Left ventricle myocardium inferior (tissue), 1 donor: Measurements from ENCODE around the gene ANKRD13D. TPM values are rescaled to one million over a fixed set of nuclear protein-coding genes. Genes with fewer than 3 reads are reported as not detected.
"Not testable (repeated sequence)": the region's sequence is repeated elsewhere in the genome, so short reads cannot be mapped to it uniquely, and the experiment has no call there.

Experiments
- DNase-seq: peaks from one replicate; pipeline ENCODE4 v3.0.0-alpha.2; 2020
- H3K27ac ChIP-seq: fragments of 200-600 bp; replicated peaks from 2 replicates; pipeline ENCODE4 v1.8.0; 2021
- H3K27me3 ChIP-seq: fragments of 200-600 bp; 2 replicates; pipeline ENCODE4 v1.8.0; 2021; ENCODE audit warnings: low read depth
- H3K36me3 ChIP-seq: fragments of 200-600 bp; 2 replicates; pipeline ENCODE4 v1.8.0; 2021
- H3K4me1 ChIP-seq: fragments of 200-600 bp; 2 replicates; pipeline ENCODE4 v1.8.0; 2021
- H3K4me3 ChIP-seq: fragments of 200-600 bp; 2 replicates; pipeline ENCODE4 v1.8.0; 2021; ENCODE audit warnings: mild to moderate bottlenecking, moderate library complexity
- H3K9me3 ChIP-seq: fragments of 200-600 bp; replicated peaks from 2 replicates; pipeline ENCODE4 v1.8.0; 2021
- intact Hi-C: fragments of 100-400 bp; cut with micrococcal nuclease; formaldehyde crosslinking; loops from one replicate; pipeline ENCODE4 v1.11.0; 2022
- total RNA-seq: library from RNA; stranded (reverse); fragmentation: NEBNext Ultra II Directional; extraction: Animal tissue kit (Norgen Biotek cat#: 25700); gene quantifications from one replicate; pipeline ENCODE4 v1.2.1, GENCODE V29; 2021
- TF ChIP-seq, protein P1 (sequence below): fragments of 200-600 bp; IDR thresholded peaks from 2 replicates; pipeline ENCODE4 v1.8.0; 2021; ENCODE audit warnings: antibody characterized with exemption, mild to moderate bottlenecking, borderline replicate concordance
- donor health status: DM: no; HTN: yes; CAD: no; lungs with severe emphysema.

Gene ANKRD13D
- total RNA-seq, 1 donor from 2014 or later = 11.8 TPM

DNA sequence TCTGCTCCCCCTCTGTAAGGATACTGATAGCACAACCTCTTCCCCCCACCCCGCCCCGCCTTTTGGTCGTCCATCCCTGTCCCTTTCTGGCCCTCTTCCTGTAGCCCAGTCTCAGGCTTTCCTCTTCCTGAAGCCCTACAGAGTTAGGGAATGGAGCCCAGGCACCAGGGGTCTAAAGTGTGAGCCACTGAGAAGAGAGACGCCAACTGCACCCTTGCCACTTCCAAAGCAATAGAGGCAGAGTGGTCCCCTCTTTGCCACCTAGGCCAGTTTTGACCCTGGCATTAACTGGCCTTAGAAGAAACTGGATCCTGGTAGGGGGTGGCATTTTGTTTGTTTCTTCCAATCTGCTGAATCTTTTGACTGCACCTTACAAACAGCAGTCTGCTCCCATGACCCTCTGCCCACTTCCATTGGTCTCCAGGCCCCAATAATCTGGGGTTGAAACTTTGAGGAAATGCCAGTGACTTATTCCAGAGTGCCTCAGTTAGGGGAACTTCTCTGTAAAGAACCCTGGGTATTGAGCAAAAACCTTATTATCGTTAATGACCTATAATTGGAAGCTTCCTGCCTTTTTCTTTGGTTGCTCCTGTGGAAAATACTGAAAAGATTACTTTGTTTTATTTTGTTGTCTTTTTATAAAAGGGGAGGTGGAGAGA, 32.5 kb upstream of the ANKRD13D start:
- no peak for DNase-seq
- Histone ChIP-seq H3K36me3 (peaks cover 58% of the 10 kb centered on the region), H3K4me3 (no peak overlapping the region), H3K9me3 (no peaks in the 10 kb centered on the region), H3K4me1 (peaks cover 8% of the 10 kb centered on the region), H3K27ac (no peak overlapping the region), H3K27me3 (no peaks in the 10 kb centered on the region)
- TF ChIP-seq, protein P1, sequence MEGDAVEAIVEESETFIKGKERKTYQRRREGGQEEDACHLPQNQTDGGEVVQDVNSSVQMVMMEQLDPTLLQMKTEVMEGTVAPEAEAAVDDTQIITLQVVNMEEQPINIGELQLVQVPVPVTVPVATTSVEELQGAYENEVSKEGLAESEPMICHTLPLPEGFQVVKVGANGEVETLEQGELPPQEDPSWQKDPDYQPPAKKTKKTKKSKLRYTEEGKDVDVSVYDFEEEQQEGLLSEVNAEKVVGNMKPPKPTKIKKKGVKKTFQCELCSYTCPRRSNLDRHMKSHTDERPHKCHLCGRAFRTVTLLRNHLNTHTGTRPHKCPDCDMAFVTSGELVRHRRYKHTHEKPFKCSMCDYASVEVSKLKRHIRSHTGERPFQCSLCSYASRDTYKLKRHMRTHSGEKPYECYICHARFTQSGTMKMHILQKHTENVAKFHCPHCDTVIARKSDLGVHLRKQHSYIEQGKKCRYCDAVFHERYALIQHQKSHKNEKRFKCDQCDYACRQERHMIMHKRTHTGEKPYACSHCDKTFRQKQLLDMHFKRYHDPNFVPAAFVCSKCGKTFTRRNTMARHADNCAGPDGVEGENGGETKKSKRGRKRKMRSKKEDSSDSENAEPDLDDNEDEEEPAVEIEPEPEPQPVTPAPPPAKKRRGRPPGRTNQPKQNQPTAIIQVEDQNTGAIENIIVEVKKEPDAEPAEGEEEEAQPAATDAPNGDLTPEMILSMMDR = no peak
- intact Hi-C loops = no loop called here

DNA sequence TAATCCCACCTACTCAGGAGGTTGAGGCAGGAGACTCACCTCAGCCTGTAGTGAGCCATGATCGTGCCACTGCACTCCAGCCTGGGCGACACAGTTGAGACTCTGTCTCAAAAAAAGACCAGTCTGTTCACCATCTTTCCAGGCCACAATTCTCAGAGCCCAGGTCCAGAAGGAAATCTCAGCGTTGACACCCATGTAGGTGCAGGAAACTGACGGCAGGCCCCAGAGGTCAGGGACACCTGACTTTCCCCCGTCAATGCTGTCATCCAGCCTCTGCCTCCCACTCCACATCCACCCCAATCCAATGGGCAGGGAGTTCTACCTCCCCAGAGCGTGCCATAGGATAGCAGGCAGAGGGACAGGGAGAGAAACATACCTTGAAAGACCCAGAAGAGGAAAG, 28.7 kb upstream of the ANKRD13D start:
- Histone ChIP-seq H3K27me3 (no peaks in the 10 kb centered on the region), H3K4me3 (no peak overlapping the region), H3K9me3 (no peaks in the 10 kb centered on the region), H3K4me1 (peaks cover 24% of the 10 kb centered on the region), H3K27ac (no peak overlapping the region), H3K36me3 (peaks cover 20% of the 10 kb centered on the region)
- TF ChIP-seq, protein P1 = no peak
- DNase-seq = no peak
- intact Hi-C loops = loop anchor here (5.0 kb wide), 1 partner anchor 57 kb away; no protein-coding TSS in a partner anchor

DNA sequence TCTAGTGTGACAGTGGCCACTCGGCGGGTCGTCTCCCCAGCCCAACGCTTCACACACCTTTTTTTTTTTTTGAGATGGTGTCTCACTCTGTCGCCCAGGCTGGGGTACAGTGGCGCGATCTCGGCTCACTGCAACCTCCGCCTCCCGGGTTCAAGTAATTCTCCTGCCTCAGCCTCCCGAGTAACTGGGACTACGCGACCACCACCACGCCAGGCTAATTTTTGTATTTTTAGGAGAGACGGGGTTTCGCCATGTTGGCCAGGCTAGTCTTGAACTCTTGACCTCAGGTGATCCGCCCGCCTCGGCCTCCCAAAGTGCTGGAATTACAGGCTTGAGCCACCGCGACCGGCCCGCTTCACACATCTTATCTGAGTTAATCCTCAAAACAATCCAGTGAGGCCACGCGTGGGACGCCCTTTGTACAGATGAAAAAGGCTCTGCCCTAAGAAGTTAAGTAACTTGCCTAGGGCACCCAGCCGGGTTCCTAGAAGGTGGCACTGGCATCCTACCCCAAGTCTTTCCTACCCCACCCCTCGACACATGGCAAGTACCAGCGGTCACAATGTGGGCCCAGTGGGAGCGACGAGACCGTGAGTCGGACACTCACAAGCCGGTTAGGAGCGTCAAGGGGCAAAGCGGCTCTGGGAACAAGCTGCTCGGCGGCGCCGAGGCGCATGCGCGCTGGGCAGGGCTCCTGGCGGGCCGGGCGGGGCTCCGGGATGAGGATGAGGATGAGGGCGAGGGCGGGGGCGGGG, 28.0 kb upstream of the ANKRD13D start:
- not testable (repeated sequence) for H3K27me3 ChIP-seq, H3K27ac ChIP-seq, H3K9me3 ChIP-seq
- Histone ChIP-seq H3K4me3 (peak overlapping the region; percentile 62), H3K36me3 (peaks cover 14% of the 10 kb centered on the region), H3K4me1 (peaks cover 29% of the 10 kb centered on the region)
- DNase-seq = peak; percentile 71
- intact Hi-C loops = loop anchor here (5.0 kb wide), 1 partner anchor 56 kb away; no protein-coding TSS in a partner anchor

DNA sequence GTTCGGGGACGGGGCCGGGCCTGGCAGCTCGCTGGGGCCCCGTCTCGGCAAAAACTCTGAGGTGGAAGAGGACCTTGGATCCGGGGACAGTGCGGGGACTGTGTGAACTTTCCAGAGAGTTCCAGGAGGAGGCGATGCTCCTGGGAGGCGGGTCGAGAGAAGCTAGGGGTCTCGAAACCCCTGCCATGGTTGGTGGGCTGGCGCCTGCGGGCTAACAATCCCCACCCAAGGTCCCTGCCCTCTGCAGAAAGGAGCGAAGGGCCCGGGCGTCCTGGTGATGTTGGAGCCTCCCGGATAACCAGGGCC, 27.5 kb upstream of the ANKRD13D start:
- intact Hi-C loops = loop anchor here (5.0 kb wide), 1 partner anchor 56 kb away; no protein-coding TSS in a partner anchor

DNA sequence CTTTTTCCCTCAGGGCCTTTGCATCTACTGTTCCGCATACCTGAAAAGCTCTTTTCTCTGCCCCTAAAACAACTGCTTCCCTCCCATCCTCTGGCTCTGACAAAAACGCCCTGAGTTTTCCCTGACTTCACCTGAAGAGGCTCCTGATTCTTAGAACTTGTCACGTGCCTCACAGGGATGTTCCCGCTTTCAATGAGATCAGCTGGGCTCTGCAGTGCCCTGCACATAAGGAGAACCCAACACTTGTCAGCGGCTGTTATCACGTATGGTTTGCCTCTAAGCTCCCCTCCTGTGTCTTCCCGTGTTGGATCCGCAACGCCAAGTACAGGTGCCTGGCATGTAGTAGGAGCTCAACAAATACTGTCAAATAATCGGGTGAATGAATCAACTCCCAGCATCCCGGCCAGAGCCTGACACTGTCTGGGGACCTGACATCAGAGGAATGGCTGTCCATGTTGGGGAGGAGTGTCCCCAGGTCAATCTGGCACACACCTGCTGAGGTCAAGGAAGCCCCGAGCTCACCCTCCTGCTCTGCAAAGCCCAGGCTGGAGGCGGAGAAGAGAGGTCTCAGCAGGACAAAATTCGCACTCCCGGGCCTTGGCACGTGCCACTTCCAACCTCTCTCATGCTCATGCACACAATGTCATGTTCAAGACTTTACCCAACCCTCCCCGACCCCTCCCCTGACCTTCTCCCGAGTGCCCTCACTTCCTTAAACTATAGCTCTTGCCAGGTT, 27.0 kb upstream of the ANKRD13D start:
- intact Hi-C loops = loop anchor here (5.0 kb wide), 1 partner anchor 55 kb away; no protein-coding TSS in a partner anchor
- no peak for DNase-seq
- H3K27ac ChIP-seq = peak overlapping the region; percentile 77

More for the DNA sequence above, 27.5 kb upstream of the ANKRD13D start:
- no peak overlapping the region for H3K27ac ChIP-seq
- DNase-seq = no peak
- no peaks in the 10 kb centered on the region for H3K9me3 ChIP-seq
- H3K27me3 ChIP-seq = no peaks in the 10 kb centered on the region
- H3K36me3 ChIP-seq = peaks cover 8% of the 10 kb centered on the region
- TF ChIP-seq, protein P1 = no peak
- peaks cover 30% of the 10 kb centered on the region for H3K4me1 ChIP-seq
- peak overlapping the region; percentile 62 for H3K4me3 ChIP-seq

More for the DNA sequence above, 27.0 kb upstream of the ANKRD13D start:
- H3K27me3 ChIP-seq = no peaks in the 10 kb centered on the region
- no peaks in the 10 kb centered on the region for H3K9me3 ChIP-seq
- peak overlapping the region; percentile 62 for H3K4me3 ChIP-seq
- peaks cover 35% of the 10 kb centered on the region for H3K4me1 ChIP-seq
- TF ChIP-seq, protein P1 = no peak
- peaks cover 3% of the 10 kb centered on the region for H3K36me3 ChIP-seq
